Right forelimb (tissue), 1 donor: ENCODE results near the gene USP32.
"Not testable (repeated sequence)": the region's sequence is repeated elsewhere in the genome, so short reads cannot be mapped to it uniquely, and the experiment has no call there.

Source experiments
- DNase-seq: peaks from one replicate; pipeline ENCODE4 v3.0.0-alpha.2; 2018

Gene USP32

GRCh38 chr17:60406887-60407286 is 15.0 kb upstream of the USP32 start:
- no peak for DNase-seq

GRCh38 chr17:60403962-60404361 is 12.0 kb upstream of the USP32 start:
- no peak for DNase-seq

GRCh38 chr17:60403523-60403810 is 11.5 kb upstream of the USP32 start:
- no peak for DNase-seq

GRCh38 chr17:60401819-60402218 is 9.9 kb upstream of the USP32 start:
- DNase-seq, result no peak

- DNase-seq, result no peak
These were observed 6.5 kb upstream of the USP32 start for GRCh38 chr17:60398227-60398959.

GRCh38 chr17:60396412-60396811 is 4.5 kb upstream of the USP32 start:
- DNase-seq, result no peak

GRCh38 chr17:60395508-60396065 is 3.7 kb upstream of the USP32 start:
- DNase-seq, result no peak

- no peak for DNase-seq
These were observed 2.1 kb upstream of the USP32 start for GRCh38 chr17:60393840-60394723.

GRCh38 chr17:60392845-60393702 is 1.1 kb upstream of the USP32 start:
- peak; percentile 54 for DNase-seq

- DNase-seq, result no peak
These were observed 377 bp downstream of the USP32 start for GRCh38 chr17:60391471-60392041.

GRCh38 chr17:60390925-60391470 is 935 bp downstream of the USP32 start:
- peak; percentile 56 for DNase-seq

GRCh38 chr17:60390186-60390585 is 1.7 kb downstream of the USP32 start:
- DNase-seq, result no peak

- DNase-seq, result no peak
These were observed 3.2 kb downstream of the USP32 start for GRCh38 chr17:60388742-60389141.

- DNase-seq, result no peak
These were observed 4.3 kb downstream of the USP32 start for GRCh38 chr17:60387666-60388065.

- no peak for DNase-seq
These were observed 5.5 kb downstream of the USP32 start for GRCh38 chr17:60386147-60387058.

- DNase-seq, result not testable (repeated sequence)
These were observed 7.0 kb downstream of the USP32 start for GRCh38 chr17:60384921-60385320.

- no peak for DNase-seq
These were observed 8.6 kb downstream of the USP32 start for GRCh38 chr17:60383379-60383778.

- DNase-seq, result no peak
These were observed 10.0 kb downstream of the USP32 start for GRCh38 chr17:60381958-60382357.

- DNase-seq, result not testable (repeated sequence)
These were observed 12.5 kb downstream of the USP32 start for GRCh38 chr17:60379461-60379860.

GRCh38 chr17:60378187-60378586 is 13.7 kb downstream of the USP32 start:
- not testable (repeated sequence) for DNase-seq

- DNase-seq, result no peak
These were observed 19.0 kb downstream of the USP32 start for GRCh38 chr17:60372790-60373483.
